ENCODE measurements around the gene NKAIN1.

Gene NKAIN1

GRCh38 chr1:31261916-31262315 is 22.2 kb upstream of the NKAIN1 start:
- H3K9ac ChIP-seq: no peak overlapping the region
- H3K27me3 ChIP-seq: no peaks in the 10 kb centered on the region
- no peak overlapping the region for H3K4me2 ChIP-seq
- H3K9me3 ChIP-seq: no peaks in the 10 kb centered on the region
- no peak overlapping the region for H3K27ac ChIP-seq
- TF ChIP-seq Cebpa-rat (IDR thresholded peaks at IDR 0.05): no peak
- H3K4me3 ChIP-seq: no peak overlapping the region
- no peaks in the 10 kb centered on the region for H3K4me1 ChIP-seq
- H4K20me1 ChIP-seq: 0 out of 2 replicates have a peak, but pooled peaks cover 10% of the 10 kb centered on the region
- H3K36me3 ChIP-seq: peaks cover 98% of the 10 kb centered on the region

- Histone ChIP-seq H3K9ac (no peak overlapping the region), H3K27ac (no peak overlapping the region), H4K20me1 (no peaks in the 10 kb centered on the region), H3K9me3 (no peaks in the 10 kb centered on the region), H3K4me3 (no peak overlapping the region), H3K36me3 (peaks cover 85% of the 10 kb centered on the region), H3K27me3 (no peaks in the 10 kb centered on the region), H3K4me1 (no peaks in the 10 kb centered on the region), H3K4me2 (no peak overlapping the region)
- TF ChIP-seq Cebpa-rat (IDR thresholded peaks at IDR 0.05): no peak
Observed at GRCh38 chr1:31259746-31260145, 20.1 kb upstream of the NKAIN1 start.

DNA sequence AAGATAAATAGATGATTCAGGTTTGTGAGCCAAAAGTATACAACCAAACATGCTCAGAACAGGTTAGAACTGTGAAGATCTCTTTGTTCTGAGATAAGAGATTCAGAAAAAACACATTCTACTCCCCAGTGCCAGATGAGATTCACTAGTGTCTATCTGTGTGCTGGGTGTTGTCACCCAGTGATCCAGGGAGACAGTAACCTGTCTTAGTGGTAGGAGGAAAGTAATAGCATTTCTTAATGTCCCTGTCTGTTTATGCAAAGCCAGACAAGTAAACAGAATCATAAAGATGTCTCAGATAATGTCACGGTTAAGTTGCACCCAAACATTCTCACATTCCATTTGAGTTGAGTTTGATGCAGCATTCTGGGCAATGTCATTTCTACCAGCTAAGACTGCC is 18.9 kb upstream of the NKAIN1 start:
- peaks cover 74% of the 10 kb centered on the region for H3K36me3 ChIP-seq
- no peaks in the 10 kb centered on the region for H3K27me3 ChIP-seq
- no peaks in the 10 kb centered on the region for H4K20me1 ChIP-seq
- H3K27ac ChIP-seq: no peak overlapping the region
- H3K9ac ChIP-seq: no peak overlapping the region
- no peak overlapping the region for H3K4me2 ChIP-seq
- H3K4me1 ChIP-seq: no peaks in the 10 kb centered on the region
- H3K4me3 ChIP-seq: no peak overlapping the region
- H3K9me3 ChIP-seq: no peaks in the 10 kb centered on the region
- TF ChIP-seq Cebpa-rat (IDR thresholded peaks at IDR 0.05): no peak

GRCh38 chr1:31257213-31257612 is 17.5 kb upstream of the NKAIN1 start:
- Histone ChIP-seq H3K36me3 (peaks cover 61% of the 10 kb centered on the region), H4K20me1 (no peaks in the 10 kb centered on the region), H3K4me3 (no peak overlapping the region), H3K27me3 (no peaks in the 10 kb centered on the region), H3K4me1 (no peaks in the 10 kb centered on the region), H3K9ac (no peak overlapping the region), H3K4me2 (no peak overlapping the region), H3K9me3 (no peaks in the 10 kb centered on the region), H3K27ac (no peak overlapping the region)
- TF ChIP-seq Cebpa-rat (IDR thresholded peaks at IDR 0.05): no peak

- Histone ChIP-seq H3K9ac (no peak overlapping the region), H3K9me3 (no peaks in the 10 kb centered on the region), H3K4me1 (no peaks in the 10 kb centered on the region), H3K4me3 (no peak overlapping the region), H3K27me3 (no peaks in the 10 kb centered on the region), H3K27ac (no peak overlapping the region), H4K20me1 (no peaks in the 10 kb centered on the region), H3K4me2 (no peak overlapping the region), H3K36me3 (no peaks in the 10 kb centered on the region)
- no peak for TF ChIP-seq Cebpa-rat (IDR thresholded peaks at IDR 0.05)
Observed at GRCh38 chr1:31249854-31250253, 10.2 kb upstream of the NKAIN1 start.

DNA sequence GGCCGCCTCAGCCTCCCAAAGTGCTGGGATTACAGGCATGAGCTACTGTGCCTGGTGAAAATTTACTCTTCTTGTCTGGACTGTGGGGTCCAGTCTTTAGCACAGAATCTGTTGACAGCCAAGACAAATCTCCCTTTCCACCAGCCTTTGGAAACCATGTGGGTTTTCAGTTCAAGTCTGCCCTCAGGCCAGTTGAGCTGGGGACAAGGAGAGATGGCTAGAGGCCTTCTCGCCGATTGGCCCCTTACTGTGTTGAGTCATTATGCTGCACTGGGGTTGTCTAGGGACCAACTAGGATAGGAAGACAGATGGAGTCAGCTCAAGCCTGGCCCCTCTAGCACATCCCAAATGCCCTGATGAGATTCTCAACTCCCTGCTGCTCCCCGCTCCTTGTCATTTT is 8.6 kb upstream of the NKAIN1 start:
- Histone ChIP-seq H3K4me2 (no peak overlapping the region), H3K36me3 (no peaks in the 10 kb centered on the region), H3K4me3 (no peak overlapping the region), H3K9ac (no peak overlapping the region), H3K4me1 (no peaks in the 10 kb centered on the region), H3K27ac (no peak overlapping the region), H3K27me3 (no peaks in the 10 kb centered on the region), H3K9me3 (no peaks in the 10 kb centered on the region), H4K20me1 (no peaks in the 10 kb centered on the region)
- TF ChIP-seq Cebpa-rat (IDR thresholded peaks at IDR 0.05): no peak

GRCh38 chr1:31244326-31244725 is 4.6 kb upstream of the NKAIN1 start:
- no peak overlapping the region for H3K4me3 ChIP-seq
- no peak overlapping the region for H3K27ac ChIP-seq
- peaks cover 25% of the 10 kb centered on the region for H3K27me3 ChIP-seq

GRCh38 chr1:31243501-31244286 is 4.0 kb upstream of the NKAIN1 start:
- no peak overlapping the region for H3K4me3 ChIP-seq
- H4K20me1 ChIP-seq: peaks cover 17% of the 10 kb centered on the region
- no peak overlapping the region for H3K9ac ChIP-seq
- H3K27ac ChIP-seq: no peak overlapping the region
- TF ChIP-seq Cebpa-rat (IDR thresholded peaks at IDR 0.05): no peak
- no peaks in the 10 kb centered on the region for H3K9me3 ChIP-seq
- H3K4me2 ChIP-seq: no peak overlapping the region
- no peaks in the 10 kb centered on the region for H3K36me3 ChIP-seq
- H3K27me3 ChIP-seq: peaks cover 31% of the 10 kb centered on the region
- H3K4me1 ChIP-seq: peaks cover 8% of the 10 kb centered on the region

More at GRCh38 chr1:31244326-31244725, 4.6 kb upstream of the NKAIN1 start:
- no peak for TF ChIP-seq Cebpa-rat (IDR thresholded peaks at IDR 0.05)
- Histone ChIP-seq H3K4me1 (peaks cover 8% of the 10 kb centered on the region), H3K9ac (no peak overlapping the region), H3K4me2 (no peak overlapping the region), H4K20me1 (peaks cover 10% of the 10 kb centered on the region), H3K9me3 (no peaks in the 10 kb centered on the region), H3K36me3 (no peaks in the 10 kb centered on the region)

- no peaks in the 10 kb centered on the region for H3K9me3 ChIP-seq
- H3K4me2 ChIP-seq: peak overlapping the region; percentile 40
- peaks cover 55% of the 10 kb centered on the region for H3K27me3 ChIP-seq
- H4K20me1 ChIP-seq: peaks cover 30% of the 10 kb centered on the region
- H3K36me3 ChIP-seq: no peaks in the 10 kb centered on the region
- no peak overlapping the region for H3K4me3 ChIP-seq
- no peak overlapping the region for H3K27ac ChIP-seq
- no peak for TF ChIP-seq Cebpa-rat (IDR thresholded peaks at IDR 0.05)
- peaks cover 8% of the 10 kb centered on the region for H3K4me1 ChIP-seq
- H3K9ac ChIP-seq: no peak overlapping the region
Observed at GRCh38 chr1:31241321-31241720, 1.6 kb upstream of the NKAIN1 start.

- no peaks in the 10 kb centered on the region for H3K36me3 ChIP-seq
- no peak for TF ChIP-seq Cebpa-rat (IDR thresholded peaks at IDR 0.05)
- H3K4me3 ChIP-seq: peak overlapping the region; percentile 64
- H3K9ac ChIP-seq: 0 out of 2 replicates have a peak overlapping the region, but pooled peaks have one; percentile 12
- no peak overlapping the region for H3K27ac ChIP-seq
- H3K4me2 ChIP-seq: peak overlapping the region; percentile 76
- H3K4me1 ChIP-seq: peaks cover 8% of the 10 kb centered on the region
- H3K9me3 ChIP-seq: no peaks in the 10 kb centered on the region
- H3K27me3 ChIP-seq: peaks cover 59% of the 10 kb centered on the region
- H4K20me1 ChIP-seq: peaks cover 30% of the 10 kb centered on the region
Observed at GRCh38 chr1:31238986-31239613, 587 bp downstream of the NKAIN1 start.
